ENCODE results near the gene KIAA1755.

Gene KIAA1755

GRCh38 chr20:38180781-38181180 is 79.8 kb downstream of the KIAA1755 start:
- peak; percentile 77 for DNase-seq (ENCODE audit: low spot score)

GRCh38 chr20:38179846-38180245 is 80.7 kb downstream of the KIAA1755 start:
- no peak for DNase-seq (ENCODE audit: low spot score)

- DNase-seq (ENCODE audit: low spot score): no peak
These were observed 82.0 kb downstream of the KIAA1755 start for GRCh38 chr20:38178581-38178980.

GRCh38 chr20:38178065-38178491 is 82.5 kb downstream of the KIAA1755 start:
- no peak for DNase-seq (ENCODE audit: low spot score)

- no peak for DNase-seq (ENCODE audit: low spot score)
These were observed 83.3 kb downstream of the KIAA1755 start for GRCh38 chr20:38177201-38177600.

GRCh38 chr20:38175304-38176180 is 85.0 kb downstream of the KIAA1755 start:
- no peak for DNase-seq (ENCODE audit: low spot score)

- DNase-seq (ENCODE audit: low spot score): peak; percentile 97
These were observed 87.0 kb downstream of the KIAA1755 start for GRCh38 chr20:38173237-38174156.

GRCh38 chr20:38172408-38172807 is 88.1 kb downstream of the KIAA1755 start:
- DNase-seq (ENCODE audit: low spot score): peak; percentile 52

GRCh38 chr20:38171675-38172043 is 88.9 kb downstream of the KIAA1755 start:
- no peak for DNase-seq (ENCODE audit: low spot score)

- peak; percentile 65 for DNase-seq (ENCODE audit: low spot score)
These were observed 89.5 kb downstream of the KIAA1755 start for GRCh38 chr20:38170826-38171674.

GRCh38 chr20:38170219-38170825 is 90.2 kb downstream of the KIAA1755 start:
- DNase-seq (ENCODE audit: low spot score): no peak

GRCh38 chr20:38169636-38170193 is 90.8 kb downstream of the KIAA1755 start:
- no peak for DNase-seq (ENCODE audit: low spot score)

- DNase-seq (ENCODE audit: low spot score): peak; percentile 48
These were observed 91.5 kb downstream of the KIAA1755 start for GRCh38 chr20:38168791-38169589.

- peak; percentile 96 for DNase-seq (ENCODE audit: low spot score)
These were observed 92.4 kb downstream of the KIAA1755 start for GRCh38 chr20:38167851-38168760.

GRCh38 chr20:38167328-38167850 is 93.1 kb downstream of the KIAA1755 start:
- DNase-seq (ENCODE audit: low spot score): no peak

GRCh38 chr20:38166703-38167233 is 93.8 kb downstream of the KIAA1755 start:
- DNase-seq (ENCODE audit: low spot score): no peak

GRCh38 chr20:38165966-38166702 is 94.4 kb downstream of the KIAA1755 start:
- DNase-seq (ENCODE audit: low spot score): peak; percentile 44
